IMR-90 (cell line): ENCODE measurements around the gene GAR1. TPM values are rescaled to one million over a fixed set of nuclear protein-coding genes. Genes with fewer than 3 reads are reported as not detected.

ENCODE experiments used
- ATAC-seq: fragments of 200-7000 bp; cut with Tn5 transposase; 2 replicates; pipeline ENCODE4 v1.9.1; 2020; ENCODE audit warnings: low read depth, mild to moderate bottlenecking, moderate library complexity
- BruUV-seq: library from RNA; stranded (reverse); fragments of 400-500 nt; replicated peaks from 2 replicates; lab custom pipeline; 2021; lab: Mats Ljungman, UMichigan
- CTCF ChIA-PET: fragments of 300-600 bp; formaldehyde crosslinking; extraction: SDS; loops from one replicate; lab custom pipeline; 2021; ENCODE audit warnings: antibody characterized with exemption; lab: Yijun Ruan, JAX
- POLR2A ChIA-PET: fragments of 300-600 bp; sonication (Branson Sonifier 250); formaldehyde crosslinking; loops from one replicate; lab custom pipeline; 2022; ENCODE audit warnings: antibody characterized with exemption; ENCODE audit not compliant: unreplicated experiment; lab: Charles Lee
- DNase-seq: peaks from one replicate; pipeline ENCODE4 v3.0.0; 2013
- H2AFZ ChIP-seq: replicated peaks from 2 replicates; pipeline ENCODE3; 2013; ENCODE audit warnings: low read length, mild to moderate bottlenecking; ENCODE audit not compliant: poor library complexity
- H2AK5ac ChIP-seq: 2 replicates; pipeline ENCODE4 v1.6.1; 2013; ENCODE audit warnings: low read depth, low read length, inconsistent platforms
- H2AK9ac ChIP-seq: replicated peaks from 2 replicates; pipeline ENCODE3; 2013; ENCODE audit warnings: mild to moderate bottlenecking, low read depth, low read length, moderate library complexity; ENCODE audit not compliant: poor library complexity
- H2BK120ac ChIP-seq: 2 replicates; pipeline ENCODE4 v1.6.1; 2013; ENCODE audit warnings: low read depth, low read length, inconsistent platforms
- H2BK15ac ChIP-seq: 3 replicates; pipeline ENCODE4 v1.6.1; 2013; ENCODE audit warnings: low read depth, low read length, inconsistent platforms
- H2BK20ac ChIP-seq: 2 replicates; pipeline ENCODE4 v1.6.1; 2013; ENCODE audit warnings: low read depth, mild to moderate bottlenecking, inconsistent platforms, low read length, moderate library complexity
- H2BK5ac ChIP-seq: 2 replicates; pipeline ENCODE4 v1.6.1; 2013; ENCODE audit warnings: mild to moderate bottlenecking, low read depth, low read length, inconsistent platforms; ENCODE audit not compliant: poor library complexity, severe bottlenecking
- H3K14ac ChIP-seq: replicated peaks from 2 replicates; pipeline ENCODE4 v1.6.1; 2013; ENCODE audit warnings: low read depth, low read length, inconsistent platforms
- H3K18ac ChIP-seq: 2 replicates; pipeline ENCODE4 v1.6.1; 2013; ENCODE audit warnings: low read depth, low read length, control low read depth
- H3K23ac ChIP-seq: 2 replicates; pipeline ENCODE4 v1.6.1; 2013; ENCODE audit warnings: low read depth, low read length, inconsistent platforms
- H3K27ac ChIP-seq: 2 replicates; pipeline ENCODE4 v1.5.1; 2013; ENCODE audit warnings: mild to moderate bottlenecking, control low read depth, low read length; ENCODE audit not compliant: insufficient read depth
- H3K27me3 ChIP-seq: 2 replicates; pipeline ENCODE4 v1.6.1; 2013; ENCODE audit warnings: low read length; ENCODE audit not compliant: control insufficient read depth, insufficient read depth
- H3K36me3 ChIP-seq: 2 replicates; pipeline ENCODE4 v1.6.1; 2013; ENCODE audit warnings: low read length, mixed read lengths; ENCODE audit not compliant: control insufficient read depth, insufficient read depth
- H3K4ac ChIP-seq: 2 replicates; pipeline ENCODE4 v1.6.1; 2013; ENCODE audit warnings: low read depth, low read length, inconsistent platforms
- H3K4me1 ChIP-seq: 2 replicates; pipeline ENCODE4 v1.6.1; 2013; ENCODE audit warnings: low read length, mixed read lengths; ENCODE audit not compliant: control insufficient read depth, insufficient read depth
- H3K4me2 ChIP-seq: 2 replicates; pipeline ENCODE4 v1.6.1; 2013; ENCODE audit warnings: low read depth, mild to moderate bottlenecking, control low read depth, low read length, moderate library complexity
- H3K4me3 ChIP-seq: 2 replicates; pipeline ENCODE4 v1.5.1; 2013; ENCODE audit warnings: low read depth, mild to moderate bottlenecking, control low read depth, low read length, moderate library complexity; ENCODE audit not compliant: insufficient read depth
- H3K56ac ChIP-seq: 2 replicates; pipeline ENCODE4 v1.6.1; 2013; ENCODE audit warnings: low read length, inconsistent platforms; ENCODE audit not compliant: insufficient read depth; ENCODE audit errors: extremely low read depth
- H3K79me1 ChIP-seq, 2 experiments: 2 replicates each; pipeline ENCODE4 v1.6.1; 2013; ENCODE audit warnings: low read length in 2 of 2, inconsistent platforms in 1 of 2, low read depth in 1 of 2
- H3K9ac ChIP-seq: 2 replicates; pipeline ENCODE4 v1.6.1; 2013; ENCODE audit warnings: low read depth, low read length, control low read depth
- H3K9me1 ChIP-seq: 2 replicates; pipeline ENCODE4 v1.6.1; 2013; ENCODE audit warnings: low read length, inconsistent platforms; ENCODE audit not compliant: insufficient read depth
- H3K9me3 ChIP-seq: 2 replicates; pipeline ENCODE4 v1.6.1; 2013; ENCODE audit warnings: low read length; ENCODE audit not compliant: control insufficient read depth, insufficient read depth
- H4K20me1 ChIP-seq: 2 replicates; pipeline ENCODE4 v1.6.1; 2013; ENCODE audit warnings: low read length, inconsistent platforms; ENCODE audit not compliant: insufficient read depth
- H4K5ac ChIP-seq: 2 replicates; pipeline ENCODE4 v1.6.1; 2013; ENCODE audit warnings: mild to moderate bottlenecking, low read depth, low read length, control low read depth
- H4K8ac ChIP-seq, 2 experiments: 2 replicates each; pipeline ENCODE4 v1.6.1; 2013; ENCODE audit warnings: low read depth in 2 of 2, low read length in 2 of 2, control low read depth in 1 of 2, inconsistent platforms in 1 of 2
- H4K91ac ChIP-seq: 2 replicates; pipeline ENCODE4 v1.6.1; 2013; ENCODE audit warnings: low read depth, low read length, inconsistent platforms; ENCODE audit not compliant: insufficient read depth
- CEBPB ChIP-seq: IDR thresholded peaks from 2 replicates; pipeline ENCODE4 v1.6.1; 2012; ENCODE audit warnings: low read depth, low read length, improper control_type of control experiment
- FOS ChIP-seq: fragments of 150-350 bp; IDR thresholded peaks from 2 replicates; pipeline ENCODE4 v1.6.1; 2016; ENCODE audit warnings: low read depth, low read length
- MAZ ChIP-seq: IDR thresholded peaks from 2 replicates; pipeline ENCODE4 v1.6.1; 2012; ENCODE audit warnings: low read depth, mild to moderate bottlenecking, low read length, improper control_type of control experiment, moderate library complexity, borderline replicate concordance
- MXI1 ChIP-seq: IDR thresholded peaks from 2 replicates; pipeline ENCODE4 v1.6.1; 2012; ENCODE audit warnings: low read depth, mild to moderate bottlenecking, low read length, moderate library complexity, borderline replicate concordance
- NFE2L2 ChIP-seq: fragments of 150-350 bp; IDR thresholded peaks from 2 replicates; pipeline ENCODE4 v1.6.1; 2016; ENCODE audit warnings: low read depth, mild to moderate bottlenecking, low read length
- SMC3 ChIP-seq: fragments of 150-350 bp; IDR thresholded peaks from 2 replicates; pipeline ENCODE4 v1.6.1; 2016; ENCODE audit warnings: low read depth, mild to moderate bottlenecking, antibody characterized with exemption, low read length, moderate library complexity
- WGBS, 2 experiments: methylation state at CpG; one replicate each; pipeline versions ENCODE4 v1.1.5 to v1.1.7; 2013; ENCODE audit warnings: missing lambda C conversion rate in 2 of 2; ENCODE audit not compliant: insufficient read length in 1 of 2; ENCODE audit errors: extremely low coverage in 2 of 2; 5-methylcytosine and 5-hydroxymethylcytosine counted together
- dilution Hi-C: fragments of 300-500 bp; cut with HindIII; formaldehyde crosslinking; loops from one replicate; pipeline ENCODE4 v1.14.3; 2018; ENCODE audit warnings: low sequenced_read_pairs; ENCODE audit not compliant: unreplicated experiment
- in situ Hi-C: fragments of 300-500 bp; cut with MboI; formaldehyde crosslinking; loops from 3 replicates; pipeline ENCODE4 v1.14.3; 2019; ENCODE audit warnings: low sequenced_read_pairs, inconsistent platforms, mixed read lengths
- intact Hi-C: fragments of 100-400 bp; cut with micrococcal nuclease; formaldehyde crosslinking; loops from 2 replicates; pipeline ENCODE4 v1.10.0; 2022
- polyA plus RNA-seq, 3 experiments: library from polyadenylated mRNA; depleted of rRNA; stranded (reverse); fragments of >200 nt; gene quantifications; 2 replicates each; pipeline ENCODE4 v1.2.3, GENCODE V29; 2012; ENCODE audit warnings: low replicate concordance in 1 of 3
- total RNA-seq: library from RNA; depleted of rRNA; stranded (reverse); fragments of >200 nt; gene quantifications from 2 replicates; pipeline ENCODE4 v1.2.3, GENCODE V29; 2012

Gene GAR1
- total and polyA plus RNA-seq, 2 of the 4 experiments (the other 2 are of a cell fraction), result 1.1 to 22.0 TPM

DNA sequence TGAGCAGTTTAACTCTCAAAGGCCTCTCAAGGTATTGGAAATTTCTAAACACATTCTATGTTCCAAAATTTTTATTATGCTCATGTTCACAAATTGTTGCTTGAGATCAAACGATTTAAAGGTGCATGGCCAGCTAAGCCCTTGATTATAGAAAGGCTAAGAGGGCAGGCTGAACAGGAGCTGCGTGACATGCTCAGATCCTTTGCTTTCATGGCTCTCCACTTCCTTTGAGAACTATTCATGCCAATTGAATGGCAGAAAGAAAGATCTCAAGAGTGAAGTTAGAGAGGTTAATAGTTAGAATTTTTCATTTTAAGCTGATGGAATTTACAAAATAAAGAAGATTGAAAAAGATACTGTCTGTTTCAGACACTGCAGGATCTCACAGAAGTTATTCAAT is 32.9 kb downstream of the GAR1 start:
- Histone ChIP-seq H2AK9ac (no peak overlapping the region), H4K20me1 (no peaks in the 10 kb centered on the region), H4K5ac (no peak overlapping the region), H2BK120ac (no peak overlapping the region), H2BK15ac (no peak overlapping the region), H2BK5ac (no peak overlapping the region), H2BK20ac (no peak overlapping the region), H2AFZ (no peak overlapping the region), H3K4me3 (no peak overlapping the region), H3K4me2 (no peak overlapping the region), H3K23ac (no peak overlapping the region), H3K79me1 (no peaks in the 10 kb centered on the region), H3K14ac (no peak overlapping the region), H3K4me1 (no peaks in the 10 kb centered on the region), H3K27ac (no peak overlapping the region), H3K9me3 (no peaks in the 10 kb centered on the region), H3K9ac (no peak overlapping the region), H3K4ac (no peak overlapping the region), H3K56ac (no peak overlapping the region), H3K36me3 (no peaks in the 10 kb centered on the region), H3K9me1 (no peaks in the 10 kb centered on the region), H4K91ac (no peak overlapping the region), H2AK5ac (no peak overlapping the region), H3K27me3 (peaks cover 3% of the 10 kb centered on the region), H3K18ac (no peak overlapping the region), H4K8ac (no peak overlapping the region)
- dilution Hi-C loops, result no loop called here
- ChIA-PET POLR2A (no interaction called here), CTCF (no interaction called here)
- DNase-seq, result no peak
- BruUV-seq, result no TSS peak
- intact Hi-C loops, result no loop called here
- WGBS, 2 experiments, result no CpG with 5 or more reads among the region's 2 CpGs
- in situ Hi-C loops, result no loop called here
- TF ChIP-seq MXI1, result no peak
- no peak for TF ChIP-seq MAZ
- no peak for TF ChIP-seq SMC3
- no peak for TF ChIP-seq NFE2L2
- TF ChIP-seq FOS, result no peak
- TF ChIP-seq CEBPB, result no peak
- no peak for ATAC-seq
